Motor neuron (in vitro differentiated cells): Measurements from ENCODE around the gene SDC3. TPM values are rescaled to one million over a fixed set of nuclear protein-coding genes. Genes with fewer than 3 reads are reported as not detected.
A peak's percentile ranks its signal among the peaks of the same experiment; 100 is the strongest.

Source experiments
- ATAC-seq, 8 experiments: fragments of 200-7000 bp; cut with Tn5 transposase; replicated peaks in 6 of 8; 2 replicates each; pipeline ENCODE4 v1.8.0; 2021; ENCODE audit warnings: mild to moderate bottlenecking in 8 of 8, moderate library complexity in 8 of 8
- H3K27ac ChIP-seq, 2 donors: fragments of 250-450 bp; sonication (Bioruptor Pico); 2 replicates each; pipeline ENCODE4 v1.9.0; 2021; ENCODE audit warnings: antibody characterized with exemption in 2 of 2, mild to moderate bottlenecking in 2 of 2, moderate library complexity in 1 of 2
- H3K4me1 ChIP-seq, 2 donors: fragments of 250-450 bp; sonication (Bioruptor Pico); replicated peaks in 1 of 2; 2 replicates each; pipeline ENCODE4 v1.6.1; 2021; ENCODE audit warnings: antibody characterized with exemption in 2 of 2, mild to moderate bottlenecking in 2 of 2, moderate library complexity in 1 of 2
- H3K4me3 ChIP-seq, 5 donors: fragments of 250-450 bp; sonication (Bioruptor Pico); 2 replicates each; pipeline ENCODE4 v1.9.0; 2021; ENCODE audit warnings: antibody characterized with exemption in 5 of 5, mild to moderate bottlenecking in 5 of 5, moderate library complexity in 4 of 5
- WGBS, 10 experiments: fragments of 450-650 bp; shearing (Covaris generic); methylation state at CpG; one replicate each; pipeline ENCODE4 v1.0.0; 2022; 5-methylcytosine and 5-hydroxymethylcytosine counted together
- in situ Hi-C, 9 experiments: fragments of 400-800 bp; cut with MboI; loops; one replicate each; pipeline ENCODE4 v1.15.0; 2021; ENCODE audit warnings: low sequenced_read_pairs in 9 of 9, low pct_unique_long_range_greater_than_20kb in 2 of 9; ENCODE audit not compliant: unreplicated experiment in 9 of 9
- total RNA-seq, 8 experiments: library from RNA; unstranded; fragments of 300-600 nt; gene quantifications; 2 replicates each; pipeline versions ENCODE4 v1.2.3 to v1.2.4, GENCODE V29; 2022

The SDC3 gene
- total RNA-seq, 8 experiments from 2014 or later = 8.8 to 165 (median 76.0) TPM

- H3K4me3 ChIP-seq = no peak overlapping the region
- peak overlapping the region in 1 of 2 donors; percentile 78 for H3K27ac ChIP-seq
- peak in 5 of 8 experiments; percentile 69 to 78 (median 75) for ATAC-seq
- in situ Hi-C loops = no loop called here
- 22 to 72% (median 51%) methylated on average over 1 to 7 of the region's 7 CpGs; no CpG with 5 or more reads in 2 of the 10 experiments for WGBS, 10 experiments
- peaks cover 68 to 75% of the 10 kb centered on the region in 2 donors for H3K4me1 ChIP-seq
Measured at GRCh38 chr1:30842697-30843354, 65.7 kb downstream of the SDC3 start.

- in situ Hi-C loops = no loop called here
- Histone ChIP-seq H3K27ac (peak overlapping the region in 1 of 2 donors; percentile 27), H3K4me3 (no peak overlapping the region), H3K4me1 (peaks cover 63 to 72% of the 10 kb centered on the region in 2 donors)
- peak in 4 of 8 experiments; percentile 12 to 27 (median 18) for ATAC-seq
- WGBS, 10 experiments = 0 to 67% (median 43%) methylated on average over 1 to 9 of the region's 10 CpGs
Measured at GRCh38 chr1:30840904-30841598, 67.5 kb downstream of the SDC3 start.

GRCh38 chr1:30839827-30840359 is 68.7 kb downstream of the SDC3 start:
- in situ Hi-C loops = no loop called here
- Histone ChIP-seq H3K4me1 (peaks cover 52 to 61% of the 10 kb centered on the region in 2 donors), H3K27ac (no peak overlapping the region), H3K4me3 (no peak overlapping the region)
- WGBS, 10 experiments = 50 to 90% (median 90%) methylated on average over 1 to 2 of the region's 3 CpGs; no CpG with 5 or more reads in 7 of the 10 experiments
- no peak for ATAC-seq

- Histone ChIP-seq H3K4me1 (peaks cover 46 to 53% of the 10 kb centered on the region in 2 donors), H3K27ac (peak overlapping the region in 1 of 2 donors; percentile 17), H3K4me3 (no peak overlapping the region)
- peak in 1 of 8 experiments; percentile 1 for ATAC-seq
- WGBS, 10 experiments = 4 to 87% (median 70%) methylated on average over 3 to 7 of the region's 7 CpGs
- in situ Hi-C loops = no loop called here
Measured at GRCh38 chr1:30838996-30839395, 69.6 kb downstream of the SDC3 start.

- Histone ChIP-seq H3K4me3 (no peak overlapping the region), H3K4me1 (peaks cover 40 to 48% of the 10 kb centered on the region in 2 donors), H3K27ac (no peak overlapping the region)
- whole genome bisulfite sequencing, 10 experiments = 0 to 100% (median 23%) methylated on average over 1 of the region's 1 CpG; no CpG with 5 or more reads in 4 of the 10 experiments
- no peak for ATAC-seq
- in situ Hi-C loops = no loop called here
Measured at GRCh38 chr1:30837653-30838052, 70.9 kb downstream of the SDC3 start.

- in situ Hi-C loops = no loop called here
- 0 to 88% (median 57%) methylated on average over 1 to 4 of the region's 4 CpGs; no CpG with 5 or more reads in 1 of the 10 experiments for WGBS, 10 experiments
- no peak for ATAC-seq
Measured at GRCh38 chr1:30834253-30834652, 74.3 kb downstream of the SDC3 start.

GRCh38 chr1:30830537-30830936 is 78.0 kb downstream of the SDC3 start:
- WGBS, 10 experiments = 0 to 100% (median 89%) methylated on average over 1 to 6 of the region's 6 CpGs; no CpG with 5 or more reads in 1 of the 10 experiments
- in situ Hi-C loops = no loop called here
- no peak for ATAC-seq
- H3K4me1 ChIP-seq = peaks cover 8% of the 10 kb centered on the region in 2 donors
- H3K4me3 ChIP-seq = no peak overlapping the region
- no peak overlapping the region for H3K27ac ChIP-seq

More at GRCh38 chr1:30834253-30834652, 74.3 kb downstream of the SDC3 start:
- H3K27ac ChIP-seq = no peak overlapping the region
- no peak overlapping the region for H3K4me3 ChIP-seq
- H3K4me1 ChIP-seq = peaks cover 16 to 19% of the 10 kb centered on the region in 2 donors

GRCh38 chr1:30829889-30830288 is 78.7 kb downstream of the SDC3 start:
- no peak overlapping the region for H3K27ac ChIP-seq
- no peak overlapping the region for H3K4me3 ChIP-seq
- in situ Hi-C loops = no loop called here
- WGBS, 10 experiments = 0 to 74% (median 67%) methylated on average over 1 to 2 of the region's 2 CpGs; no CpG with 5 or more reads in 3 of the 10 experiments
- H3K4me1 ChIP-seq = peaks cover 14% of the 10 kb centered on the region in 2 donors
- no peak for ATAC-seq

GRCh38 chr1:30824736-30825429 is 83.7 kb downstream of the SDC3 start:
- Histone ChIP-seq H3K27ac (peak overlapping the region; percentile 29 to 45), H3K4me3 (peak overlapping the region; percentile 19 to 44 (median 25)), H3K4me1 (peaks cover 32 to 33% of the 10 kb centered on the region in 2 donors)
- in situ Hi-C loops = no loop called here
- 0 to 50% (median 20%) methylated on average over 2 to 8 of the region's 12 CpGs; no CpG with 5 or more reads in 1 of the 10 experiments for WGBS, 10 experiments
- peak in 5 of 8 experiments; percentile 27 to 39 (median 31) for ATAC-seq

GRCh38 chr1:30823969-30824735 is 84.4 kb downstream of the SDC3 start:
- Histone ChIP-seq H3K4me3 (peak overlapping the region; percentile 32 to 44 (median 32)), H3K4me1 (peaks cover 36 to 37% of the 10 kb centered on the region in 2 donors), H3K27ac (peak overlapping the region; percentile 84 to 85)
- in situ Hi-C loops = no loop called here
- 0 to 11% (median 7%) methylated on average over 13 to 31 of the region's 44 CpGs; no CpG with 5 or more reads in 4 of the 10 experiments for WGBS, 10 experiments
- peak; percentile 94 to 97 (median 96) for ATAC-seq

GRCh38 chr1:30823627-30823968 is 85.0 kb downstream of the SDC3 start:
- peaks cover 42% of the 10 kb centered on the region in 2 donors for H3K4me1 ChIP-seq
- WGBS, 10 experiments = 29 to 100% (median 80%) methylated on average over 1 to 2 of the region's 3 CpGs; no CpG with 5 or more reads in 5 of the 10 experiments
- ATAC-seq = no peak
- H3K27ac ChIP-seq = peak overlapping the region; percentile 84 to 85
- in situ Hi-C loops = no loop called here
- H3K4me3 ChIP-seq = peak overlapping the region in 4 of 5 donors; percentile 32 to 44 (median 38)

- in situ Hi-C loops = no loop called here
- WGBS, 10 experiments = 40 to 100% (median 95%) methylated on average over 1 to 4 of the region's 6 CpGs; no CpG with 5 or more reads in 1 of the 10 experiments
- H3K4me3 ChIP-seq = no peak overlapping the region
- H3K4me1 ChIP-seq = peaks cover 45 to 46% of the 10 kb centered on the region in 2 donors
- ATAC-seq = no peak
- peak overlapping the region in 1 of 2 donors; percentile 85 for H3K27ac ChIP-seq
Measured at GRCh38 chr1:30822966-30823581, 85.5 kb downstream of the SDC3 start.
